NK-92 treated with Interleukin-12 subunit alpha and Interleukin-12 subunit beta, amount 100 ng/mL, for 24 hours (cell line): Measurements from ENCODE around the gene DGKG.
A peak's percentile ranks its signal among the peaks of the same experiment; 100 is the strongest.

Source experiments
- DNase-seq: peaks from one replicate; lab custom pipeline; 2025; lab: John Stamatoyannopoulos, UW

Gene DGKG

DNA sequence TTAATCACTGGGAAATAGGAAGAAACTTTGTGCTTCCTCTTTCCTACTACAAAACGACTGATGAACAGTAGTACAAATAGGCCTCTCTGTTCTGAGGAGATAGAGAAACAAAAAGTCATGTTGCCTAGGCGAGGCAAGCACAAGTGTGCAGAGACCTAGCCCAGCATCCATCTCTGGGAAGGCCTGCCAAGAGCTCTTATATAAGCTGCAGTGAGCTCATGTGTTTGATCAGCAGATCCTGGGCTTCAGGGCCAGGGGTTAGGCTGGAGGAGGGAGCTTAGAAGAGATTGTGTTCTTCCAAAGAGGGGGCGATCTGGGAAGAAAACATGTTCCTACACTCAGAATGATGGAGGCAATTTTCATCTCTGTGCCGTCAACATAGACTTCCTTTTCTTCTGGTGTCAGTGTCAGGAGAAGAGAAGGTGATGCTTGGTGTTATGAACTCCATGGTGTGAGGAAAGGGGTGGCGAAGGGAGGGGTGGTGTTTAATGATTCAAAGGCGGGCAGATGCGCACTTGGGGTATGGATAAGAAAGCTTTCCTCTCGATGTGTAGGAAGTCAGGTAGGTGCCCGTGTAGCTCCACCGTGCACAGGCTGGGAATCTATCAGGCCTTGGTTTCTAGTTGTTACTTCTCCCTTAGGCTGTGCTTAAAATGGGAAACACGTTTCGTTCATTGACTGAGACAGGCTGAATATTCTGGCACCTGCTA, 223.6 kb downstream of the DGKG start:
- no peak for DNase-seq

DNA sequence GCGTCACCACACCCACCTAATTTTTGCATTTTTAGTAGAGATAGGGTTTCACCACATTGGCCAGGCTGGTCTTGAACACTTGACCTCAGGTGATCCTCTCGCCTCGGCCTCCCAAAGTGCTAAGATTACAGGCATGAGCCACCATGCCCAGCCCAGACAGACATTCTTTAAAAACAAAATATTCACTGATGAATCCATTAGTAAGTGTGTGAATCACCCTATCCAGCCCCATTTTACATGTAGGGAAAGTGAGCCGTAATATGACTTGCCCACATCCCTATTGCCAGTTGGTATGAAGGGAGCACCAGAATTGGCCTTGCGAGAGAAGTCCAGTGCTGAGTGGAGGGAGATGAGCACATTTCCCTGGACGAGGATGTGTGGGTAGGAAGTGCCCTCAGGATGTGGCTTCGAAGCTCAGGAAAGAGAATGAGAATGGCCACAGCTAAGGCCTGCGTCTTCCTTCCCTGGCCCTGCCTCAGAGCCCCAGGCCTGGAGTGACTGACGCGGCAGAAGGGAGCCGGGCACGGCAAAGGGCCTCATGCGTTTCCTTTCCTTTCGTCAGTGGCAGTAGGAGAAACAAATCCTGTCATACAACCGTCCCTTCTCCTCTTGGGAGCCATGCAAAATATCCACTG, 224.9 kb downstream of the DGKG start:
- DNase-seq = no peak

DNA sequence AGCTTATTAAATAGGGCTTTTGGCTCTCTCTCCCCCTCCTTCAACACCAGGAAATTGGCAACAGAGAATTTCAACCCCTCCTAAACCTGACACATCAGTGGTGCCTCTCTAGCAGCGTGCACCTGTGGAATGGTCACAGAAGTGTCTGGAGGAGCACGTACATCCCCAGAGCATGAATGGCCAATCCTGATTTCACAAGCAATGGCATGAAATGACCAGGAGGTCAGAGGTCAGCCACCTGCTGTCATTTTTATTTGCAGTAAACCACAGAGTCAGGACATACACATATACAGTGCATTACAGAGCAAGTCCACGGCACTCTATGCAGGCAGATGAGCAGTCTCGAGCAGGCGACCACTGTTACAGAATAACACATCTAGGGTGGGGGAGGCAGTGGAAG, 228.1 kb downstream of the DGKG start:
- DNase-seq = no peak

DNA sequence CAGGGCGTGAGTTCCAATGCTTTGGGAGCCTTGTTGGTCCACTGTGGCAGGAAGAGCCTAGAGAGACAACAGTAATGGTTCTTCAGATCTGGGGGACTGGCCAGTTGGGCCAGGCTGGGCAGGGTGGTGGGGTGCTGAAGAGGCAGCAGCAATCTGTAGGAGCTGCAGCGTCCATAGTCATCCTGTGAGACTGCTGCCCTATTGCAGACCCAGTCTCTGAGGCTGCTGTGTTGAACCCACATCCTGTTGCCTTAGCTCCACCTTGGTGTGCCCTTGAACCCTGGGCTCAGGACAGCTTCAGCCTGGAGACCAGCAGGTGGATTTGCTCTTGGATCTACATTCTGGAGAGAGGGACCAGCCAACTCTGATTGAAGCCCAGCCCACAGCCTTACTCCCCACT, 229.5 kb downstream of the DGKG start:
- no peak for DNase-seq

DNA sequence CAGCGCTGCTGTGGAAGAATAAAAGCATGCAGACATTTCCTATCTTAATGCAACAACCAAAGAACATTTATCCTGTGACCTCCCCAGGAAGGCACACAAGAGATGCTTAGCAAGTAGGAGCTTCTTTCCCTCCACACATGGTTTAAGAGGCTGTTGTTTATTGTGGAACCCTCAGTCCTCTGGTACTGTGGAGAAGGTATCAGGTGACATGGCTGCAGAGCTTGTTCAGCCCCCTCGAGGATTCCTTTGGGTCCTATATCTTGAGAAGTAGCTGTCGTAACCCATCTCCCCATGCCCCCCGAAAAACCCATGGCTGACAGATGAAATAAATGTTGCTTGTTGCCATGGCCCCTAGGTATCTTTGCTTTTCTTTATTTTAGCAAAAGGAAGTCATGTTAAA, 232.8 kb downstream of the DGKG start:
- no peak for DNase-seq

DNA sequence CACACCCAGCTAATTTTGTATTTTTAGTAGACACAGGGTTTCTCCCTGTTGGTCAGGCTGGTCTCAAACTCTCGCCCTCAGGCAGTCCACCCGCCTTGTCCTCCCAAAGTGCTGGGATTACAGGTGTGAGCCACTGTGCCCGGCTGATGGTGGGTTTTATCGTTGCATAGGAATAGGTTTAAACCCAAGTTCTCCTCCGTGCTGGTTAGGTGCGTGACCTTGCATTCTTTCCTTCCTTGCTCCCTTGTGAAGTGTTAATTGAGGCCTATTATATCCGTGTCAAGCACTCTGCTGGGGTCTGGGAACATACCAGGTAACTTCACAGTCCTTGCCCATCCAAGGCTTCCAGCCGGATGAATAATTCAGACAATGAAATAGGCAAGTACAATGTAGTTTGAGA, 233.9 kb downstream of the DGKG start:
- no peak for DNase-seq

DNA sequence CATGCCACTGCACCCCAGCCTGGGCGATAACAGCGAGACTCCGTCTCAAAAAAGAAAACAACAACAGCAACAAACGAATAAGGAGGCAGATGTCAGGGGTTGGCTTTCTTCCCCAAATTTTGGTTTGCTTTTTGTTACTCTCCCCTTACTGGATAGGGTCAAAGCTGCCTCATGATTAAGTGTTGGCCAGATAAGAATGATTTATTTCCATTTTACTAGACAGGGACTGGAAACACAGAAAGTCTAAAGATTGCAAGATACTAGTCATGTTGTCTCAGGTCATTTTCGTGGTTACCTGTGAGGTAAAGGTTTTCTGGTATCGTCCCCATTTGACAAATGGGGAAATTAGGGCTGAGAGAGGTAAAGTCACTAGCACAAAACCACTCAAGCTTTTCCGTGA, 234.6 kb downstream of the DGKG start:
- no peak for DNase-seq

DNA sequence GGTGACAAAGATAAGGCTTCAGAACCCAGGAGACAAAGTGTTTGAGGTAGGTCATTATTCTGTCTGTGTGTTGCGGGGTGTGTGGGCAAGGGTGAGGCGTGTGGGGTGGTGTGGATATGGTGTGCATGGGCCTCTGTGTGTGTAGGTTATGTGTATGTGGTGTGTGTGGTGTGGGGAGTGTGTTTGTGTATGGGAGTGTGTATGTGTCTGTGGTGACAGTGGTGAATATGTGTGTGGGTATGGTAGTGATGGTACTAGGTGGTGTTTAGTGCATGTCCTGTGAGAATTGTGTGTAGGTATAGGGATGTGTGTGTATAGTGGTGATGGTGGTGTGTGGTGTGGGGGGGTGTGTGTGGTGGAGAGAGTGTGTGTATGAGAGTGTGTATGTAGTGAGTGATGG, 236.9 kb downstream of the DGKG start:
- no peak for DNase-seq

DNA sequence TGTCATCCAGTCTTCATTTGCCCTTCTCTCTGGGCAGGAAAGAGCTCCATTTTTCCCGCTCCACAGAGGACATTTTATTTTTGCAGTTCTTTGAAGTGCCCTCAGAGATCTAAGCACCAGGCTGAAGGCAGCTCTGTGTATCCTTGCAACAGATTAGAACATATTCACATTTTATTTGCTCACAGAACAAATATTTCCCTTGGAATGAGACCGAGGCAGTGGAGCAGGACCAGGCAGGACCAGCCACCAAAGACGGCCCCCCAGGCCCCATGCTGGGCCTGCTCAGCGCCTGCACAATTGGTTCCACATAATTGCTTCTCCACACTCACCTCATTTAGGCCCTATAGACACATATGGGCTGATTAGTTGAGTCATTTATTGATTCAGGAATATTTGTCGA, 237.4 kb downstream of the DGKG start:
- DNase-seq = no peak

DNA sequence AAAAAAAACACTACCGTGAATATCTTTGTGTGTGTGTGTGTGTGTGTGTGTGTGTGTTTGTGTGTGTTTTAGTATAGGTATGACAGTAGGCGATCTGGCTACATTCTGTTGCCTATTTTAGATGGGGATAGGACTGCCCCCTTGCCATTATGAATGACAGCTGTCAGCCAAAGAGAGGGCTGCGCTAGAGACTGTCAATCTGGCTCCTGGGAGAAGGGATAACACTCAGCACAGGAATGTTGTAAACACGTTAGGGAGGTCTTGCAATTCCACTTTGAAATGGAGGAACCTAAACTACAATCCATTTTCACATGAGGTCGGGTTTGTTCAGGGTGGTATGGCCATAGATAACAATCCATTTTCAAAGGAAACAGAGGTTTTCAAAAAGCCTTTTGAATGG, 239.0 kb downstream of the DGKG start:
- no peak for DNase-seq

DNA sequence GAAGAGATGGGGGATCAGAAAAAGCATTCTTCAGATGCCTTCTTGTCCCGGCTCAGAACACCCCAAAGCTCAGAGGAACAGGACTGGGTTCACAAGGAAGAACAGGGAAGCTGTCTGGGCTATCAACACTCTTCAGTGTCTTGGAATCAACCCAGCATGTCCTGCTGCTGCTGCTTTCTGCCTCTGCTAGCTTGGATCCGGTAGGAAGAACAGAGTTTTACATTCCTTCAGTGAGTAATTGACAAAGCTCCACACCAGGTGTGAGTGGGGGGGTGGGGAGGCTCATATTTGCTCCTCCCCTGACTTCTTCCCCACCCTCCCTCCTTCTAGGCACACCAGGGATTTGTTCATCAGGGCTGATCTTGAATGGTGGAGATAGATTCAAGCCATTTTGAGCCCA, 240.1 kb downstream of the DGKG start:
- DNase-seq = no peak

DNA sequence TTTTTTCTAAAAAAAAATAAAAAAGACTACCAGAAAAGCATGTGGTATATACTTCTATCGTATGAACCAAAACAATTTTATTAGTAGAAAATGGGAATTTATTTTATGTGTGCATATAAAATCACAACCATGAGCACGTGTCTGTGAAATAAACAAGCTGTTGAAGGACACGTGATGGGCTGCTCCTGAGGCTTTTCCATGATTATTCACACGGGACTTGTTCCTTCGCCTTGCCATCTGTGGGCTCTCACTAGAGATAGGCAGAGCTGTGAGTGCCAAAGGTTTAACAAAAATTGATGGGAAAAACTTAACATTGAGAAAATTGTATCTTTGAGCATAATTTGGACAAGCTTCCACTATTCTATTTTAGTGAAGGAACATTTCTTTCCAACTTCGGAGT, 240.8 kb downstream of the DGKG start:
- no peak for DNase-seq

DNA sequence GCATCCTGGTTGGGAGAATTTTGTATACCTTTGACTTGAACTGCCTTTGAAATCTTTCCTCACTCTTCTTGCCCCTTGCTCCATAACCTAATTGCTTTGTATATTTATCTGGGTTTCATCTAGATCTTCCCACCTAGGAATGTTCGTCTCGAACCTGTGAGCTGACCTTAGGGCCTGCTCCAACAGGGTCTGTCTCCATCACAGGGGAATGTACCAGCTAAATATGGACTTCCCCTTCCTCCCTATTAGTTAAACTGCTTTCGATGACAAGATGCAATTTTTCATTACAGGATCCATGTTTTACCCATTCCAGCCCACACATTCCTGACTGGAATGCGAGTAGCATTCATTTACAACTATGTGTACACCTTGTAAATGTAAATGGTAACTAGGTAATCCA, 242.5 kb downstream of the DGKG start:
- no peak for DNase-seq

DNA sequence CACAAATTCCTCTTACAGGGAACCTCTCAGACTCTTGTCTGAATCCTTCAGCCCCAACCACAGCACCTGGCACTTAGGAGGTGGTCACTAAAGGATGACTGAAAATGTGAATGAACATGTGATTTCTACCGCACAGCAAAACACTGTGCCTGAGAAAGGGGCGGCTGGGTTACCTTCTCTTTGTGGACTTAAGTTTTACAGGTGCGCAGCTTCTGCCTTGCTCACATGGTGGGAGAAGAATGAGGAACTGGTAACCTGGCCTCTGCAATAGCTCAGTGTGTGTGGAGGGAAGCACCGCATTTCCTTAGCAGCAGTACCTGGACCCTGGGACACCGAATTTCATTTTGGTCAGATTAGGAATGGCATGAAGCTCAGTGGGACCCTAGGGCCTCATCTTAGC, 243.3 kb downstream of the DGKG start:
- DNase-seq = no peak

DNA sequence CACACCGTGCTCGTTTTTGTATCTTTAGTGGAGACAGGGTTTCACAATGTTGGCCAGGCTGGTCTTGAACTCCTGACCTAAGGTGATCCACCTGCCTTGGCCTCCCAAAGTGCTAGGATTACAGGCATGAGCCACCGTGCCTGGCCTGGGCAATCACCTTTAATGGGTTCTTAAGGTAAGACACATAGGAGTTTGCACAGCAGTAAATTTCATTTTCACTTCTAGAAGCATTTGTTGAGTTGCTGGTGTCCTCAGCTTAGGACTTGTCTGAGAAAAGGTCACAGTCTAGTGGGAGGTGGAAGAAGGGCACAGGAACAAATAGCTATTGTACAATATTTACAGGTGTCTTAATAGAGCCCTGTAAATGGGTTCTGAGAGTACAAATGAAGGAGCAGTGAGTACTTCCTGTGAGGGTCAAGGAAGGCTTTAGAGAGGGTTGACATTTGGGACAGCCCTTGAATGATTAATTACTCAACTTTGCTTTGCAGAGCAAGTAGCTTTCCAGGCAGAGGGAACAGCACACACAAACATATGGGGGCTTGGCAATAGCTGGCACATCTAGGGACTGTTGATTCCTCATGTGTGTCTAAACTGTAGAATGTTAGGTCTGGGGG, 244.4 kb downstream of the DGKG start:
- DNase-seq = no peak

DNA sequence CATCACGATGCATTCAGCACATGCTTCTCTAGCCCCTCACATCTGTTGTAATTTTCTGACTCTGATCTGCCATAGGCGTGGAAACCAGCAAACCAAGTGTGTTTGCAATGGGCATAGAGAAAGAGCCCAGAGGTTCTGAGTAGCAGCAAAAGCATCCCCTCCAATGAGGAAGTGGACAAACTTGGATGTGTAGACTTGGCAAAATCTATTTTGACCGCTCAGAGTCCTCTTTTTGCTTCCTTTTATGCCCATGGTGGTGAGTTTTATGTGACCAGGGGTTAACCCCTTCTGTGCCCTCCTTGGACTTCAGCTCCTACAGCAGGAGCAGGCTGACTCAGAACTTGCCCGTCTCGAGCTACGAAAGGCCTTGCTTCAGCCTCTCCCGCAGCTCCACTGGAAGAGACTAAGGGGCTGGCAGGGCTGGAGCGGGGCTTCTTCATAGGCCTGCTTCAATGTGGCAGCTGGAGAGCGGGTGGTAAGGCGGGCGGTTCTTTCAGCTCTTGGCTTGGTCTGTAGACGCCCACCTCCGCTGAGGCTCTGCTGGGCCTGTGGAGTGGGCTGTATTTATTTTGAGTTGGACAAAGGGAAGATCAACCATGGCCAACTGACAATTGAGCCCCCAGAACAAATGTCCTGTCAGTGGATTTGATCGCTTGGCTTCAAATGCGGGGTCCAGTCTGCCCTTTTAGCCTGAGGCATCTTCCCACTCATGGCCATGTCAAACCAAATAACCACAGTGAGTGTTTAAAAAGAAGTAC, 246.6 kb downstream of the DGKG start:
- no peak for DNase-seq

DNA sequence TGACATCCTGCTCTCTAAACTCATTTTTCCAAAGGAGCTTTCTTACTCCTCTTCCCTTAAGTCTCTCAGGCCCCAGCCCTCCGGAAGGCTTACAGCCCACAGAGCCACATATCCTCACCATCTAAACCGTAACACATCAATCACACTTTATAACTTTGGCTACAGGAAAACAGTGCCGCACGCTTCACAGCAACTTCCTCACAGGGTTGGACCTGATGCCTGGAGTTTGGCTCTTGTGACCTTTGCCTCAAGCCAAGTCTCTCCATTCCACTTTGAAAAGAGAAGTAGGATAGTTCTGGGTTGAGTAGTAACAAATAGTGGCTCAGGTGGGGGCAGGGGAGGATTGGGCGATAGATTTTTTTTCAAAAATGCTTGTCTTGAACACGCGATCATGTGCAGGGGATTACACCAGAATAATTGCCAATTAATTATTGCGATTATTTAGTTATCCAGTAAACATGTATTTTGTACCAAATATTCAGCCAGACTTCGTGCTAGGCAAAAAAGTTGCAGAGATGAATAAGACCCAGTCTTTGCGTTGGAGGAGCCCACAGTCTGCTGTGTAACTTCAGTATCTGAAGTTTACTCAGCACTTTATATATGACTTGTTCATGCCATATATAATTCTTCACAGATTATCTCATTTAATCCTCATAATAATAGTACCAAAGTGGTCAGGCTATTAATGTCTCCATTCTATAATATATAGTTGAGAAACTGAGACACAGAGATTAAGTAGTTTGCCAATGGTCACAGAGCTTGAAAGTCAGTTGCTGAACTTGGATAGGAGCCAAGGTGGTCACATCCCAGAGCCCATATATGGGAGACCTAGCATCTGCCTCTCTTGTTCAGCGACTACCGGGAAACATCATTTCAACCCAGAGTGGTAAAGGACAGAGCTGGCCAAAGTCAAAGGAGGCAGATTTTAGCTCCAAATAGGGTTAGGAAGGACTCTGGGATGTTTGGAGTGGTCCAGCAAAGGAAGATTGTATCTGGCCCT, 250.8 kb downstream of the DGKG start:
- no peak for DNase-seq

DNA sequence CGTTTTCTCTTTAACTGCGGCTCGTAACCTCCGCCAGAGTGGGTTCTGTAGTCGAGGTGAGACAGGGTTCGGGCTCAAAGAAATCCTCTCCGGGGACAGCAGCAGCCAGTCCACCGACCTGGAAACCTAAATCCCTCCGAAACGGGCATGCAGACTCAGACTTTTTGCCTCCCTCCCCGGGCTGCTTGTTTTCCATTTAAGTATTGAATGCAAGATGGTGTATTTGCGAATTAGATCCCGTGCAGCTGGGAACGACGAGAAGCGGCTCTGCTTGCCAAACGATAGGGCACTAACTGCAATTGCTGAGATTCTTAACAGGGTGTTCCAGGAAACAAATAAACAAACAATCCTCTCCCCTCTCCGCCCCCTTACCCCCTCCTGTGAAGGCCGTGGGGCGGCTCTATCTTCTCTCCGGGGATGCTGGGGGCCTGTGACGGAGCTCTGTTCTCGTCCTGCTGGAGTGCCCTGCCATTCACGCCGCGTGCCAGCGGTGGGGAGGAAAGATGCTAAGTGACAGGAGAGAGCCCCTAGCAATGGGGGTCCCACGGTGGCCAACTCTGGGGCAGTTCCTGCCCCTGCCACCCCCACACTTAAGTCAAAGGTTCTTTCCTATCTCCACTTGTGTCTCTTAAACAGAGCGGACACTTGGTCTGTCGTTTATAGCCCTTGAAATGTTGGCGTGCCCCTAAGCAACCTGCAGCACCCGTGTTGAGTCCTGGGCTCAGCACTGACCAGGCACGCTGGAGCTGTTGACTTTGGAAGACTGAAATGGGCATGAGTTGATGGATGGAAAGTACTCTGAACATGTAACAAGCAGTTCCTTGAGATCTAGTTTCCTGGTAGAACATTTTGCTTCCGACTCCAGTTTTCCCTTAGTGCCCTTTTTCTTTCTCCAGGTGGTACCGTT, 251.9 kb downstream of the DGKG start:
- DNase-seq = no peak

DNA sequence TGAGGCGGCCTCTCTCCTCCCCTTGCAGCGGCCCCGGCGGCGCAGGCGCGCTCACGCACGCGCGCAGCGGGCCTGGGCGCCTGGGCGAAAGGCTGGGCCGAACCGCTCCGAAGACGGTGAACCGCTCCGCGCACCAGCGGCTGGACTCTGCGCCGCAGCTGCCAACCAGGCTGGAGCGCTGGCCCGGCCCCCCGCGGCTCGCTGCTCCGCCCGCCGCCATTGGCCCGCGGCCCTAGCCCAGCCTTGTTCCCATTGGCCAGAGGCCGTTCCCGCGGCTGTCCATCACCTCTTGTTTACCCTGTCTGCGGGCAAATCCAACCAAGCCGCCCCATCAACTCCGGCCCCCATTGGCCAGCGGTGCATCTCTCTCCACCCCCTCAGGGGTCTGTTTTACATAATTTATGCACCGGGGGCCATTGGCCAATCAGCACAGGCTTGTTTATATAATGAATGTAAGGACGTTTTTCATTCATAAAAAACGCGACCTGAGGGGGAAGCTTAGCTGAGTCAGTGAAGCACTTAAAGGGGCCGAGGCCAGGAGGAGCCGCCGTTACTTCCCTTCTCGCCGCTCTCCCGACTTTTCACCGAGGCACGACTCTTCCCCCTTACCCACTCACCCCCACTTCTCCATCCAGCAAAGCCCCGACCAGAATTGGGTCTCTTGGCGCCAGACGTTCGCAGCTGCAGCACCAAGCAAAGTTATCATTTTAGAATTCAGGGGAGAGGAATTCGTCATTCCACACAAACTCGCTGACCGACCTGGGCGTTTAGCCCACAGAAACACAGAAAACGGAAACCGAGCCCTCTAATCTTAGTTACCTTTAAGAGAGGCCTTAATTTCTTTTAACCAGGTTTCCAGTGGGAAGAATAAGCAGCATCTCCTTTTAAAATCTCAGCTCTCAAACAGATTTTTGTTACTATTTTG, 252.8 kb downstream of the DGKG start, which contains the start of gene ETV5:
ETV5 (minus strand) TSS at position 149 of the 925 bp plus-strand sequence. CDS start 3,221 bp downstream, outside the sequence.
- peak; percentile 99 for DNase-seq
